HUDEP-2 (cell line): ENCODE measurements around the gene RERG.
"Not testable (repeated sequence)": the region's sequence is repeated elsewhere in the genome, so short reads cannot be mapped to it uniquely, and the experiment has no call there.

ENCODE experiments used
- DNase-seq, 76 experiments: peaks; one replicate each; lab custom pipeline; 2025; ENCODE audit not compliant: unreplicated experiment in 76 of 76; lab: John Stamatoyannopoulos, UW

Gene RERG

GRCh38 chr12:15151161-15152091 lies 69.8 kb downstream of the RERG start:
- DNase-seq, result peak in 2 of 76 experiments; percentile 1 to 2

GRCh38 chr12:15146585-15146984 lies 74.6 kb downstream of the RERG start:
- DNase-seq, result no peak

GRCh38 chr12:15143467-15143866 lies 77.8 kb downstream of the RERG start:
- no peak for DNase-seq

DNA sequence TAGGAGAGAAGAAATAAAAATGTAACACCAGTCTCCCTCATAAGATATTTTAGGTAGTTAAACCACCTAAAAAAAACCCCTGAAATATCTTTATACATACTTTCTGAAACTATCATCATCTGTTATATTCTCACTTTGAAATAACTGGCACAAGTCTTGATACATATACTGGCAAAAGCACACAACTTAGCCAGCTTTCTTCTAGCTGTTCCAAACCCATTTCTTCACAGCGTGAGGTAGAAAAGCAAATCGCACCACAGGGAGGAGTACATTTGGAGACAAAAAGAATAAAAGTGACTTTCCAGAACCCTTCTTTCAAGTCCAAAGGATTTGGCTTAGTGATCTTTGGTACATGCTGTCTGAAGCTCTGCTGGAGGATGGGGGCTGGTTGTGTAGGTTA lies 78.5 kb downstream of the RERG start:
- no peak for DNase-seq

GRCh38 chr12:15131431-15131830 lies 89.8 kb downstream of the RERG start:
- no peak for DNase-seq

GRCh38 chr12:15130541-15130940 lies 90.7 kb downstream of the RERG start:
- no peak for DNase-seq

- no peak for DNase-seq
These were observed 97.8 kb downstream of the RERG start for GRCh38 chr12:15123401-15123800.

DNA sequence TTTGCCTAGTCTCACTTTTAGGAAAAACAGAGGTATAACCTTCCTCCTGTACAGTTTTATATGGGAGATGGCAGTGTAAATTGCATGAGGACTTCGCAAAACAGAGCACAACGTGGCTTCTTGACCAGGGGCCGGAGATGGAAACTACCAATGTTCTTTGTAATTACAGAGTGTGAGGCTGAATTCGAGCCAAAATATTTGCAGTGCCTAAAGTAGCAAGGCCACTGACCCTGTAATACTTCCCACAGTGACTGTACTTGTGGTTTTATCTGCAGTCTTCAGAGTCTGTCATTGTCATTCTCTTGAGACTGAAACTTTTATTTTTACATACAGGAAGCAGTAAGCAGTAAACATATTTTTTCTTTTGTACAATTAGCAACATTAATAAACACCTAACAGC lies 98.9 kb downstream of the RERG start:
- DNase-seq, result peak in 1 of 76 experiments; percentile 26

GRCh38 chr12:15118955-15119354 lies 102.3 kb downstream of the RERG start:
- DNase-seq, result no peak

- no peak for DNase-seq
These were observed 104.2 kb downstream of the RERG start for GRCh38 chr12:15116983-15117382.

- DNase-seq, result no peak
These were observed 105.1 kb downstream of the RERG start for GRCh38 chr12:15116086-15116485.

- DNase-seq, result no peak
These were observed 105.8 kb downstream of the RERG start for GRCh38 chr12:15115434-15115833.

GRCh38 chr12:15114501-15114900 lies 106.7 kb downstream of the RERG start:
- no peak for DNase-seq

GRCh38 chr12:15092826-15093225 lies 128.4 kb downstream of the RERG start:
- no peak for DNase-seq

DNA sequence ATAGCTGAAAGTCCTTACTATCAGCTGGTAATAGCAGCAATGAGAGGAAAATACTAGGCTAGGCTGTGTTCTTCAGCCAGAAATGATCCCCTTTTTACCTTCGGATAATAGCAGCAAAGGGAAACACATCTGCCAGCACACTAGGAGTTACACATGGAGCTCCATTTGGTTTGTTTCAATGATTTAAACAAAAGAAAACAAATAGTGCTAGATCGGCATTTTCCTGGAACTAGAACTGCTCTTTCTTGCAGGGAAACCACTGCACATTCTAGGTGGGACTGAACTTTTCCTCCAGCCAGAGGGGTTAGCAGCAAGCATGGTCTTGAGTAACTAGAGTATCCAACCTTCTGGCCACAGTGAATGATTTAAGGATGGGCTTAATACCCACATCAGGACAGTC lies 130.8 kb downstream of the RERG start:
- DNase-seq, result no peak

- DNase-seq, result no peak
These were observed 133.1 kb downstream of the RERG start for GRCh38 chr12:15088105-15088504.

- not testable (repeated sequence) for DNase-seq
These were observed 143.5 kb downstream of the RERG start for GRCh38 chr12:15077751-15078150.

DNA sequence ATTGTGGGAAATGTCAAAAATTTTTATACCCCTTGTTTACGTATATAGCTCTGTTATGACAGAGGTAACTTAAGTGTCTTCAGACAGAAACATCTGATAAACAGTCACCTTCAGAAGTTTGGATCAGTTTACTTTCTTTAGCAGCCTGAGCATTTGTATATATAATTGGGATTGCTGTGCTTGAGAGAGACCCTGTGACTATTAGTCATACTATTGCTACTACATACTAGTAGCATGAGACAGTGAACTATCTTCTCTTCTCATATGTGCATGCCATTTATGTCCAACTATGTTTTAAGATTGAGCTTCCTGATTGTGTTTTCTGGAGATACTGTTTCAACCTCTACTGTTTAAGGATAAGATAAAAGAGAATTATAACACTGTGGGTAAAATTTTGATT lies 146.9 kb downstream of the RERG start:
- DNase-seq, result no peak

DNA sequence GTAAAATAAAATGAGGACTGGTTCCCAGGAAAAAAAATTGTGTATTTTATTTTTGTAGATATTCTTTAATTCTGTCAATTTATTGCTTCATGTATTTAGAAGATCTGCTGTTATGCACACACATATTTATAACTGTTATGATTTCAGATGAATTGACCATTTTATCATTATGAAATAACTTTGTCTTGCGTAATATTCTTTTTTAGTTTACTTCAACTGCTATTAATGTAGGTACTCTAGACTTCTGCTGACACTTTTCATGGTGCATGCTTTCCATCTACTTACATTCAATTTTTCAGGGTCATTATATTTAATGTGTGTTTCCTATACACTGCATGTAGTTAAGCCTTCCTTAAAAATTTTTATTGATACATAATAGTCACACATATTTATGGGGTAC lies 162.1 kb downstream of the RERG start:
- no peak for DNase-seq
